ENCODE data around the gene WBP11.

GRCh38 chr12:14773685-14774073 is 29.6 kb downstream of the WBP11 start:
- TF ChIP-seq POLR2A (IDR thresholded peaks at IDR 0.05; ENCODE audit: low read depth, low read length) (no peak), POLR2AphosphoS5 (IDR thresholded peaks at IDR 0.05; ENCODE audit: low read depth, low read length) (no peak)

Data from GM12892 (cell line).